ENCODE results near the gene KCNA1.

The KCNA1 gene

DNA sequence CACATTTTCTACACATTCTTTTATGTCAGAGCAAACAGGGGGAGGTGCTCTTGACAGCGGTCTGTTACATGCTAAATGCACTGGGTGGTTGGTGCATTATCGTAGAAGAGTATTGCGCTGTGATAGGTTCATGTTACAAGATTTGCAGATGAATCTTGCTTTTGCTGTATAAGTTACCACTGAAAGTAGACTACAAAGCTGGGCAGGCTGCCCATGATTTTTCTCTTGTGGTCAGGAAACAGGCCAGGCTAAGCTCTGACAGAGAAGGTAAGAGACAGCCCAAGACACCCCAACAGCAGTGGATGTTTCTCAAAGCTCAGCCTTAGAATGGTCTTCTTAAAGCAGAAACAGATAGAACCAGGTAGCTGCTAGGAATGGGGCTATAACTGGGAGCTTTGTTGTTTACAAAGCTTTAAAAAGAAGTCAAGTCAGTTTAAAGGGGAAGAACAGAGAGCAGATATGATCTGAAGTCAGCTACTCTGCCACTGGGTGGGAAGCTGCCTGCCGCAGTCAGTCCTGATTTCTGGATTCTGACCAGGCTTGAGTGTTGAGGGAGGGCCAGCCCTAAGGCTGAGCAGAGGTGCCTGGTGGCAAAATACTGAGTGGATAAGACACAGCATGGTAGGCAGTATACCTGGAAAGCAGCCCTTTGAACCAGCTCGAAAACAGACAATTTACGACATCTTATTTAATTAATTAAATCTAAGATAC lies 9.4 kb downstream of the KCNA1 start:
- Histone ChIP-seq H3K9me3 (ENCODE audit: insufficient read depth, low read depth, low read length) (no peaks in the 10 kb centered on the region), H3K4me2 (ENCODE audit: low read depth, low read length, poor library complexity, severe bottlenecking) (peak overlapping the region; percentile 51), H3K36me3 (ENCODE audit: insufficient read depth, low read length) (no peaks in the 10 kb centered on the region), H3K9ac (ENCODE audit: low read depth, low read length, poor library complexity, severe bottlenecking) (no peak overlapping the region), H3K4me1 (ENCODE audit: insufficient read depth, low read length, poor library complexity, severe bottlenecking) (peaks cover 13% of the 10 kb centered on the region), H3K4me3 (ENCODE audit: low read length, poor library complexity, severe bottlenecking) (no peak overlapping the region), H2AFZ (ENCODE audit: low read length) (peak overlapping the region; percentile 26; the same call in 1 of the 2 replicates), H3K9me2 (replicated peaks; ENCODE audit: low read depth, low read length) (no peaks in the 10 kb centered on the region), H3K79me2 (ENCODE audit: insufficient read depth, low read length) (no peaks in the 10 kb centered on the region), H3F3A (ENCODE audit: low read depth) (no peaks in the 10 kb centered on the region), H4K20me1 (ENCODE audit: insufficient read depth, low read length, poor library complexity, severe bottlenecking) (no peaks in the 10 kb centered on the region), H3K27me3 (ENCODE audit: insufficient read depth, low read length, poor library complexity, severe bottlenecking) (no peaks in the 10 kb centered on the region)
- TF ChIP-seq EZH2phosphoT487 (IDR thresholded peaks at IDR 0.05; ENCODE audit: borderline replicate concordance) (no peak), CTCF (conservative IDR thresholded peaks at IDR 0.05; ENCODE audit: low read length) (no peak)

DNA sequence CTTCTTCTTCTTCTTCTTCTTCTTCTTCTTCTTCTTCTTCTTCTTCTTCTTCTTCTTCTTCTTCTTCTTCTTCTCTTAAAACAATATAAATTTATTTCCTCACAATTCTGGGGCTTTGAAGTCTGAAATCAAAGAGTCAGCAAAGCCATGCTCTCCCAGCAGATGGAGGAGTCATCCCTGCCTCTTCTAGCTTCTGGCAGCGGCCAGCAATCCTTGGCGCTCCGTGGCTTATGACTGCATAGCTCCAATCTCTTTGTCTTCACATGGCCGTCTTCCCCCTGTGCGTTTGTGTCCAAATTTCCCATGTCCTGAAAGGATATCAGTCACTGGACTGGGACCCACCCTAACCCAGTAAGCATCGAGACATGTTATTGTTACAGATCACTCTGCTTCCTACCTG lies 22.9 kb downstream of the KCNA1 start:
- no peaks in the 10 kb centered on the region for H3K79me2 ChIP-seq (ENCODE audit: insufficient read depth, low read length)

DNA sequence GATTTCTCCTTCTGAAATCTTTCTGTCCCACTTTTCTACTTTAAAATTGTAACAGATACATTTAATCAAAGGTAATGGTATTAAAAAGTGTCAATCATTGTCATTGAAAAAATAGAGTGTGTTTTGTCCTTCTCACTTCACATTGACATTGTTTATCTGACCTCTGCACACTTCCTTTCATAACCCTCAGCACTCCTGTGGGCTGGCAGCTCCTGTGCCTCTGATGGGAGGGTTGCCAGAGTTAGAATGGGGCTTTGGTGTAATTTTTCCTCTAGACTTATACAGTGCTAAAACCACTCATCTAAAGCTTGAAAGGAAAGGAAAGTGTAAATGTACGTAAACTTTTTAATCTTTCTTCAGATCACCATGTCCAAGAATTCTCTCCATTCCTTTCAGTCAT lies 23.7 kb downstream of the KCNA1 start:
- no peaks in the 10 kb centered on the region for H4K20me1 ChIP-seq (ENCODE audit: insufficient read depth, low read length, poor library complexity, severe bottlenecking)
- H3K4me2 ChIP-seq (ENCODE audit: low read depth, low read length, poor library complexity, severe bottlenecking) = peak overlapping the region; percentile 63
- H3F3A ChIP-seq (ENCODE audit: low read depth) = 0 out of 2 replicates have a peak, but pooled peaks cover 3% of the 10 kb centered on the region
- no peaks in the 10 kb centered on the region for H3K36me3 ChIP-seq (ENCODE audit: insufficient read depth, low read length)
- H3K9ac ChIP-seq (ENCODE audit: low read depth, low read length, poor library complexity, severe bottlenecking) = peak overlapping the region; percentile 2
- TF ChIP-seq EZH2phosphoT487 (IDR thresholded peaks at IDR 0.05; ENCODE audit: borderline replicate concordance) = no peak
- no peaks in the 10 kb centered on the region for H3K9me2 ChIP-seq (replicated peaks; ENCODE audit: low read depth, low read length)
- no peaks in the 10 kb centered on the region for H3K9me3 ChIP-seq (ENCODE audit: insufficient read depth, low read depth, low read length)
- no peaks in the 10 kb centered on the region for H3K27me3 ChIP-seq (ENCODE audit: insufficient read depth, low read length, poor library complexity, severe bottlenecking)
- peak overlapping the region; percentile 7 for H3K4me3 ChIP-seq (ENCODE audit: low read length, poor library complexity, severe bottlenecking)
- H3K79me2 ChIP-seq (ENCODE audit: insufficient read depth, low read length) = no peaks in the 10 kb centered on the region
- peaks cover 31% of the 10 kb centered on the region for H3K4me1 ChIP-seq (ENCODE audit: insufficient read depth, low read length, poor library complexity, severe bottlenecking)
- no peak overlapping the region for H2AFZ ChIP-seq (ENCODE audit: low read length)

More for the DNA sequence above, 22.9 kb downstream of the KCNA1 start:
- Histone ChIP-seq H3K9ac (ENCODE audit: low read depth, low read length, poor library complexity, severe bottlenecking) (no peak overlapping the region), H3K4me2 (ENCODE audit: low read depth, low read length, poor library complexity, severe bottlenecking) (no peak overlapping the region), H3K36me3 (ENCODE audit: insufficient read depth, low read length) (no peaks in the 10 kb centered on the region), H4K20me1 (ENCODE audit: insufficient read depth, low read length, poor library complexity, severe bottlenecking) (no peaks in the 10 kb centered on the region), H3K9me3 (ENCODE audit: insufficient read depth, low read depth, low read length) (no peaks in the 10 kb centered on the region), H2AFZ (ENCODE audit: low read length) (no peak overlapping the region), H3K4me1 (ENCODE audit: insufficient read depth, low read length, poor library complexity, severe bottlenecking) (peaks cover 31% of the 10 kb centered on the region), H3F3A (ENCODE audit: low read depth) (0 out of 2 replicates have a peak, but pooled peaks cover 3% of the 10 kb centered on the region), H3K9me2 (replicated peaks; ENCODE audit: low read depth, low read length) (no peaks in the 10 kb centered on the region; the same call in 1 of the 2 replicates), H3K27me3 (ENCODE audit: insufficient read depth, low read length, poor library complexity, severe bottlenecking) (no peaks in the 10 kb centered on the region), H3K4me3 (ENCODE audit: low read length, poor library complexity, severe bottlenecking) (no peak overlapping the region)
- no peak for TF ChIP-seq EZH2phosphoT487 (IDR thresholded peaks at IDR 0.05; ENCODE audit: borderline replicate concordance)
- TF ChIP-seq CTCF (conservative IDR thresholded peaks at IDR 0.05; ENCODE audit: low read length) = no peak

All from Loucy (cell line).